IMR-90 (cell line): ENCODE measurements around the gene SVIL.

Source experiments
- BHLHE40 ChIP-seq: fragments of 150-350 bp; IDR thresholded peaks from 2 replicates; pipeline ENCODE4 v1.6.1; 2016; ENCODE audit warnings: mild to moderate bottlenecking, low read depth, low read length
- CEBPB ChIP-seq: IDR thresholded peaks from 2 replicates; pipeline ENCODE4 v1.6.1; 2012; ENCODE audit warnings: low read depth, low read length, improper control_type of control experiment
- MAFK ChIP-seq: IDR thresholded peaks from 2 replicates; pipeline ENCODE4 v1.6.1; 2012; ENCODE audit warnings: low read depth, low read length, improper control_type of control experiment
- MXI1 ChIP-seq: IDR thresholded peaks from 2 replicates; pipeline ENCODE4 v1.6.1; 2012; ENCODE audit warnings: low read depth, mild to moderate bottlenecking, low read length, moderate library complexity, borderline replicate concordance
- NFE2L2 ChIP-seq: fragments of 150-350 bp; IDR thresholded peaks from 2 replicates; pipeline ENCODE4 v1.6.1; 2016; ENCODE audit warnings: low read depth, mild to moderate bottlenecking, low read length
- POLR2A ChIP-seq: IDR thresholded peaks from 2 replicates; pipeline ENCODE4 v1.6.1; 2012; ENCODE audit warnings: mild to moderate bottlenecking, low read depth, low read length
- SMC3 ChIP-seq: fragments of 150-350 bp; IDR thresholded peaks from 2 replicates; pipeline ENCODE4 v1.6.1; 2016; ENCODE audit warnings: low read depth, mild to moderate bottlenecking, antibody characterized with exemption, low read length, moderate library complexity
- TF ChIP-seq, protein P1 (sequence below): conservative IDR thresholded peaks from 2 replicates; pipeline ENCODE4 v1.5.1; 2012; ENCODE audit warnings: mild to moderate bottlenecking, low read depth, low read length, improper control_type of control experiment
- TF ChIP-seq, protein P2 (sequence below): fragments of 150-350 bp; IDR thresholded peaks from 2 replicates; pipeline ENCODE4 v1.6.1; 2017; ENCODE audit warnings: mild to moderate bottlenecking, antibody characterized with exemption, low read length, low read depth

DNA sequence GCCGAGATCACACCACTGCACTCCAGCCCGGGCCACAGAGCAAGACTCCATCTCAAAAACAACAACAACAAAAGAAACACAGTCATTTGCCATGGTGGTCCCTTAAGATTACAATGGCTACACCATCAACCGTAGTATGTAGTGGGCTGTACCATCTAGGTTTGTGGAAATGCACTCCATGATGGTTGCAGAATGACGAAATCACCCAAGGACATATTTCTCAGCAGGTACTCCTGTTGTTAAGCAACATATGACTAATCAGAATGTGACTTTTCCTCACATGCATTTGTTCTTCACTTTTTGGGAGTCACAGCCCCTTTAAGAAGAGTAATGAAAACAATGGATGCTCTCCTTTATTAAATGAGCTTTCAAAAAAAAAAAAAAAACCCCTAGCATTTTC is 11.0 kb downstream of the SVIL start:
- TF ChIP-seq, protein P1, sequence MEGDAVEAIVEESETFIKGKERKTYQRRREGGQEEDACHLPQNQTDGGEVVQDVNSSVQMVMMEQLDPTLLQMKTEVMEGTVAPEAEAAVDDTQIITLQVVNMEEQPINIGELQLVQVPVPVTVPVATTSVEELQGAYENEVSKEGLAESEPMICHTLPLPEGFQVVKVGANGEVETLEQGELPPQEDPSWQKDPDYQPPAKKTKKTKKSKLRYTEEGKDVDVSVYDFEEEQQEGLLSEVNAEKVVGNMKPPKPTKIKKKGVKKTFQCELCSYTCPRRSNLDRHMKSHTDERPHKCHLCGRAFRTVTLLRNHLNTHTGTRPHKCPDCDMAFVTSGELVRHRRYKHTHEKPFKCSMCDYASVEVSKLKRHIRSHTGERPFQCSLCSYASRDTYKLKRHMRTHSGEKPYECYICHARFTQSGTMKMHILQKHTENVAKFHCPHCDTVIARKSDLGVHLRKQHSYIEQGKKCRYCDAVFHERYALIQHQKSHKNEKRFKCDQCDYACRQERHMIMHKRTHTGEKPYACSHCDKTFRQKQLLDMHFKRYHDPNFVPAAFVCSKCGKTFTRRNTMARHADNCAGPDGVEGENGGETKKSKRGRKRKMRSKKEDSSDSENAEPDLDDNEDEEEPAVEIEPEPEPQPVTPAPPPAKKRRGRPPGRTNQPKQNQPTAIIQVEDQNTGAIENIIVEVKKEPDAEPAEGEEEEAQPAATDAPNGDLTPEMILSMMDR = no peak
- TF ChIP-seq POLR2A = no peak
- TF ChIP-seq CEBPB = peak; percentile 48
- no peak for TF ChIP-seq SMC3
- no peak for TF ChIP-seq MAFK
- no peak for TF ChIP-seq MXI1
- TF ChIP-seq NFE2L2 = no peak
- no peak for TF ChIP-seq BHLHE40
- TF ChIP-seq, protein P2, sequence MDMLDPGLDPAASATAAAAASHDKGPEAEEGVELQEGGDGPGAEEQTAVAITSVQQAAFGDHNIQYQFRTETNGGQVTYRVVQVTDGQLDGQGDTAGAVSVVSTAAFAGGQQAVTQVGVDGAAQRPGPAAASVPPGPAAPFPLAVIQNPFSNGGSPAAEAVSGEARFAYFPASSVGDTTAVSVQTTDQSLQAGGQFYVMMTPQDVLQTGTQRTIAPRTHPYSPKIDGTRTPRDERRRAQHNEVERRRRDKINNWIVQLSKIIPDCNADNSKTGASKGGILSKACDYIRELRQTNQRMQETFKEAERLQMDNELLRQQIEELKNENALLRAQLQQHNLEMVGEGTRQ = no peak
